Osteocyte (in vitro differentiated cells): ENCODE measurements around the gene CNOT10. TPM values are rescaled to one million over a fixed set of nuclear protein-coding genes. Genes with fewer than 3 reads are reported as not detected.
"Not testable (repeated sequence)": the region's sequence is repeated elsewhere in the genome, so short reads cannot be mapped to it uniquely, and the experiment has no call there.

Source experiments
- DNase-seq: peaks from one replicate; pipeline ENCODE4 v3.0.0; 2021; ENCODE audit warnings: mixed read lengths; ENCODE audit not compliant: unreplicated experiment; ENCODE audit errors: extremely low spot score
- H3K27ac Mint-ChIP-seq: one replicate; pipeline ENCODE4 v1.8.0; 2021; ENCODE audit warnings: mild to moderate bottlenecking, mixed read lengths; ENCODE audit not compliant: unreplicated experiment
- H3K27me3 Mint-ChIP-seq: one replicate; pipeline ENCODE4 v1.8.0; 2021; ENCODE audit warnings: mixed read lengths; ENCODE audit not compliant: unreplicated experiment
- H3K36me3 Mint-ChIP-seq: one replicate; pipeline ENCODE4 v1.8.0; 2021; ENCODE audit warnings: mixed read lengths; ENCODE audit not compliant: unreplicated experiment
- H3K4me1 Mint-ChIP-seq: one replicate; pipeline ENCODE4 v1.8.0; 2021; ENCODE audit warnings: mixed read lengths; ENCODE audit not compliant: unreplicated experiment
- H3K4me3 Mint-ChIP-seq: one replicate; pipeline ENCODE4 v1.8.0; 2021; ENCODE audit warnings: mild to moderate bottlenecking, moderate library complexity, mixed read lengths; ENCODE audit not compliant: unreplicated experiment
- H3K9me3 Mint-ChIP-seq: one replicate; pipeline ENCODE4 v1.8.0; 2021; ENCODE audit warnings: mixed read lengths; ENCODE audit not compliant: unreplicated experiment
- CTCF ChIP-seq: fragments of 200-600 bp; sonication (generic); IDR thresholded peaks from 2 replicates; pipeline ENCODE4 v1.5.0; 2021; ENCODE audit warnings: antibody characterized with exemption, mild to moderate bottlenecking, moderate library complexity
- total RNA-seq: library from RNA; stranded (reverse); gene quantifications from 2 replicates; pipeline ENCODE4 v1.2.1, GENCODE V29; 2021

Gene CNOT10
- total RNA-seq, 1 donor from 2014 or later: 47.7 TPM

GRCh38 chr3:32662647-32663046 lies 22.3 kb upstream of the CNOT10 start:
- Mint-ChIP-seq H3K27me3 (peaks cover 5% of the 10 kb centered on the region), H3K4me1 (peaks cover 1% of the 10 kb centered on the region), H3K4me3 (no peak overlapping the region), H3K9me3 (no peaks in the 10 kb centered on the region), H3K27ac (no peak overlapping the region), H3K36me3 (no peaks in the 10 kb centered on the region)
- TF ChIP-seq CTCF: no peak
- no peak for DNase-seq

GRCh38 chr3:32664630-32665075 lies 20.3 kb upstream of the CNOT10 start:
- not testable (repeated sequence) for H3K4me3 Mint-ChIP-seq, DNase-seq, H3K27ac Mint-ChIP-seq, H3K36me3 Mint-ChIP-seq, H3K9me3 Mint-ChIP-seq, H3K4me1 Mint-ChIP-seq
- peaks cover 12% of the 10 kb centered on the region for H3K27me3 Mint-ChIP-seq
- TF ChIP-seq CTCF: peak; percentile 65

- peaks cover 9% of the 10 kb centered on the region for H3K9me3 Mint-ChIP-seq
- no peak for DNase-seq
- H3K27ac Mint-ChIP-seq: no peak overlapping the region
- peaks cover 20% of the 10 kb centered on the region for H3K27me3 Mint-ChIP-seq
- H3K36me3 Mint-ChIP-seq: no peaks in the 10 kb centered on the region
- no peak for TF ChIP-seq CTCF
- no peak overlapping the region for H3K4me3 Mint-ChIP-seq
- peaks cover 1% of the 10 kb centered on the region for H3K4me1 Mint-ChIP-seq
Observed at GRCh38 chr3:32667072-32667582, 17.9 kb upstream of the CNOT10 start.

GRCh38 chr3:32669226-32669625 lies 15.8 kb upstream of the CNOT10 start:
- DNase-seq: not testable (repeated sequence)

GRCh38 chr3:32673730-32674129 lies 11.3 kb upstream of the CNOT10 start:
- H3K27ac Mint-ChIP-seq, H3K4me3 Mint-ChIP-seq, DNase-seq, H3K4me1 Mint-ChIP-seq, H3K36me3 Mint-ChIP-seq, H3K9me3 Mint-ChIP-seq: not testable (repeated sequence)
- peaks cover 15% of the 10 kb centered on the region for H3K27me3 Mint-ChIP-seq

More at GRCh38 chr3:32669226-32669625, 15.8 kb upstream of the CNOT10 start:
- H3K9me3 Mint-ChIP-seq, H3K36me3 Mint-ChIP-seq, H3K4me1 Mint-ChIP-seq, H3K4me3 Mint-ChIP-seq, H3K27ac Mint-ChIP-seq: not testable (repeated sequence)
- H3K27me3 Mint-ChIP-seq: peaks cover 20% of the 10 kb centered on the region

- H3K4me1 Mint-ChIP-seq: no peaks in the 10 kb centered on the region
- H3K27ac Mint-ChIP-seq: no peak overlapping the region
- H3K4me3 Mint-ChIP-seq: no peak overlapping the region
- H3K27me3 Mint-ChIP-seq: peaks cover 15% of the 10 kb centered on the region
- TF ChIP-seq CTCF: no peak
- DNase-seq: no peak
- no peaks in the 10 kb centered on the region for H3K9me3 Mint-ChIP-seq
- H3K36me3 Mint-ChIP-seq: no peaks in the 10 kb centered on the region
Observed at GRCh38 chr3:32675164-32675563, 9.8 kb upstream of the CNOT10 start.
